GM12874 (cell line): ENCODE measurements around the gene AMBN.

Experiments
- CTCF ChIP-seq: IDR thresholded peaks from 2 replicates; pipeline ENCODE4 v1.5.1; 2011; ENCODE audit warnings: low read depth, mild to moderate bottlenecking, control low read depth, low read length, moderate library complexity; ENCODE audit not compliant: insufficient read depth

Gene AMBN

GRCh38 chr4:70571772-70572171 lies 20.3 kb upstream of the AMBN start:
- no peak for TF ChIP-seq CTCF

GRCh38 chr4:70575964-70576363 lies 16.1 kb upstream of the AMBN start:
- TF ChIP-seq CTCF: no peak

GRCh38 chr4:70577220-70577927 lies 14.7 kb upstream of the AMBN start:
- no peak for TF ChIP-seq CTCF

- TF ChIP-seq CTCF: no peak
Observed at GRCh38 chr4:70581980-70582379, 10.1 kb upstream of the AMBN start.

GRCh38 chr4:70583952-70584834 lies 7.9 kb upstream of the AMBN start:
- no peak for TF ChIP-seq CTCF

GRCh38 chr4:70586841-70587240 lies 5.2 kb upstream of the AMBN start:
- TF ChIP-seq CTCF: no peak

- no peak for TF ChIP-seq CTCF
Observed at GRCh38 chr4:70589785-70590184, 2.3 kb upstream of the AMBN start.
